ENCODE results near the gene CFAP97. TPM values are rescaled to one million over a fixed set of nuclear protein-coding genes. Genes with fewer than 3 reads are reported as not detected.

Gene CFAP97
- total RNA-seq, 4 donors from 2014 or later, result 6.5 to 14.1 (median 10.8) TPM

- TF ChIP-seq POLR2A (IDR thresholded peaks at IDR 0.05), result no peak
- TF ChIP-seq CTCF (IDR thresholded peaks at IDR 0.05 in 4 of 5, conservative IDR thresholded peaks at IDR 0.05 in 1 of 5), result no peak
- H3K27me3 ChIP-seq, result no peaks in the 10 kb centered on the region
- DNase-seq (no peak), ATAC-seq (no peak)
- intact Hi-C loops (cut with DNase I; ENCODE audit: low total_unique reads), result no loop called here
- no peaks in the 10 kb centered on the region for H3K4me1 ChIP-seq
- H3K9me3 ChIP-seq, result no peaks in the 10 kb centered on the region
- H3K36me3 ChIP-seq, result peaks cover 0 to 24% of the 10 kb centered on the region in 2 donors
- H3K27ac ChIP-seq, result no peak overlapping the region
- in situ Hi-C loops (cut with MboI; ENCODE audit: low sequenced_read_pairs in 4 of 4), result no loop called here
- H3K4me3 ChIP-seq, result no peak overlapping the region
Observed at GRCh38 chr4:185167234-185167633, 36.6 kb downstream of the CFAP97 start.

DNA sequence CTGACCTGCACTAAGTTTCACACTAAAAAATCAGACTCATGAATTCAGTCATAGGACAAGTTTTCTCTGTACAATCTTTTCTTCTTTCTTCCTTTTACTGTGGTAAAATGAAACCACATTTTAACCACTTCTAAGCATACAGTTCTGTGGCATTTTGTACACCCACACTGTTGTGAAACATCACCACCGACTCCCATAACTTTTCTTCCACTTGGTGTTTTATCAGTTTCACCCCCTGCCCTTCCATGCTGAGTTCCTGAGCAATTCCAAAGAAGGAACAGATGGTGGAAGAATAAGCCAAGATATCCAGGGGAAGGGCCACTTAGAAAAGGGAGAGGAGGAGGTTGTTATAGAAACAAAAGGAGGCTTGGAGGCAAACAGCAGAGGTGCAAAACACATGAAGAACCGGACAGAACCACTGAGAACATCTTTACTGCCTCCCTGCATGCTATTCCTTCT is 38.2 kb downstream of the CFAP97 start:
- TF ChIP-seq POLR2A (IDR thresholded peaks at IDR 0.05) (no peak), CTCF (IDR thresholded peaks at IDR 0.05 in 4 of 5, conservative IDR thresholded peaks at IDR 0.05 in 1 of 5) (no peak)
- DNase-seq (no peak), ATAC-seq (no peak)
- Histone ChIP-seq H3K36me3 (peaks cover 0 to 39% of the 10 kb centered on the region in 2 donors), H3K27ac (no peak overlapping the region), H3K4me1 (no peaks in the 10 kb centered on the region), H3K9me3 (no peaks in the 10 kb centered on the region), H3K4me3 (no peak overlapping the region), H3K27me3 (no peaks in the 10 kb centered on the region)
- intact Hi-C loops (cut with DNase I; ENCODE audit: low total_unique reads), result no loop called here
- in situ Hi-C loops (cut with MboI; ENCODE audit: low sequenced_read_pairs in 4 of 4), result no loop called here

DNA sequence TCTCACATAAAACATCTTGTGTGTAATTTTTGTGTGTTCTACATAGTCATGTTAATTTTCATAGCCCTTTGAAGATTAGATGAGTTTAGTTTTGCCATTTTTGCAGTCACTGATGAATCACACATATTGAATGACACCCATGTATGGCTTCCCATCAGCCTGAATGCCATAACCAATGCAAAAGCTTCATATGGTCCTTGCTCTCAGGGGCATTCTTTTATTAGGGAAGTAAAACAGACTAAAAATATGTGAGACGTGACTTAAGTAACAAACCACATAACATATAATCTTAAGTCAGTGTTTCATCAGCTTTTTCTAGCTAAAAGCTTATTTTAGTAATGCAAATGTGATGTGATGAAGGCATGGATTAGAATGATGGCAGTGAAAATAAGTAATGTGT is 52.5 kb downstream of the CFAP97 start:
- ATAC-seq, result no peak
- Histone ChIP-seq H3K4me3 (no peak overlapping the region), H3K36me3 (peaks cover 0 to 25% of the 10 kb centered on the region in 2 donors), H3K4me1 (peaks cover 15 to 17% of the 10 kb centered on the region in 2 donors), H3K27ac (peak overlapping the region in 1 of 4 donors; percentile 45), H3K27me3 (no peaks in the 10 kb centered on the region), H3K9me3 (no peaks in the 10 kb centered on the region)
- in situ Hi-C loops (cut with MboI; ENCODE audit: low sequenced_read_pairs in 4 of 4) (no loop called here), intact Hi-C loops (cut with DNase I; ENCODE audit: low total_unique reads) (no loop called here)
- DNase-seq, result no peak
- TF ChIP-seq CTCF (IDR thresholded peaks at IDR 0.05 in 4 of 5, conservative IDR thresholded peaks at IDR 0.05 in 1 of 5), result no peak
- TF ChIP-seq POLR2A (IDR thresholded peaks at IDR 0.05), result no peak

DNA sequence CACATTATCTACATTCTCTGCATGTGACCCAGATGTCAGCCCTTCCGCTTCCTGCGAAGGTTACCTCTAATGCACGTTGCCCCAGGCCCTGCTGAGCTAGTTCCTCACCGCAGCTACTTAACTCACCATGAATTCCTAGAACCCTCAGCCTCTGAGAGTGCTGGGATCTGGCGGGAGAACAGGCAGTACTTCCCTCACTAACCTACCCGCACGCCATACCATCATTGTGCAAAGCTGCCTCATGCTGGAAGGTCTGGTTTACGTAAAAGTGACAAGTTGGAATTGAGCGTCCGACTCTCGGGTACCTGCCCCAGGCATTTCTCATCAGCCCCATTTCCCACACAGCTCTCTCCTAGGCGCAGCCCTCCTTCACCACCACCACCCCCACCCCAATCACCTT is 54.4 kb downstream of the CFAP97 start:
- Histone ChIP-seq H3K36me3 (peaks cover 0 to 43% of the 10 kb centered on the region in 2 donors), H3K4me1 (peaks cover 34 to 36% of the 10 kb centered on the region in 2 donors), H3K9me3 (no peaks in the 10 kb centered on the region), H3K4me3 (no peak overlapping the region), H3K27me3 (no peaks in the 10 kb centered on the region), H3K27ac (peak overlapping the region in 3 of 4 donors; percentile 48 to 99 (median 96))
- in situ Hi-C loops (cut with MboI; ENCODE audit: low sequenced_read_pairs in 4 of 4) (loop anchor here in 1 of 4 donors (25.0 kb wide), 1 partner anchor 387 kb away; no protein-coding TSS in a partner anchor), intact Hi-C loops (cut with DNase I; ENCODE audit: low total_unique reads) (loop anchor here (10.0 kb wide), 1 partner anchor 805 kb away; no protein-coding TSS in a partner anchor)
- ATAC-seq (peak in 1 of 2 donors; percentile 4), DNase-seq (no peak)
- TF ChIP-seq POLR2A (IDR thresholded peaks at IDR 0.05), result no peak
- no peak for TF ChIP-seq CTCF (IDR thresholded peaks at IDR 0.05 in 4 of 5, conservative IDR thresholded peaks at IDR 0.05 in 1 of 5)
